ENCODE data around the gene ALX3.
"Not testable (repeated sequence)": the region's sequence is repeated elsewhere in the genome, so short reads cannot be mapped to it uniquely, and the experiment has no call there.

The ALX3 gene

GRCh38 chr1:110088739-110089316, 18.4 kb upstream of the ALX3 start:
- DNase-seq, result no peak

- peak; percentile 85 for DNase-seq
These were observed 17.6 kb upstream of the ALX3 start for GRCh38 chr1:110087812-110088738.

GRCh38 chr1:110086961-110087360, 16.5 kb upstream of the ALX3 start:
- DNase-seq, result no peak

GRCh38 chr1:110085671-110086070, 15.2 kb upstream of the ALX3 start:
- DNase-seq, result no peak

GRCh38 chr1:110084227-110085078, 14.0 kb upstream of the ALX3 start:
- DNase-seq, result peak; percentile 49

- no peak for DNase-seq
These were observed 13.4 kb upstream of the ALX3 start for GRCh38 chr1:110083866-110084226.

- no peak for DNase-seq
These were observed 12.8 kb upstream of the ALX3 start for GRCh38 chr1:110083061-110083865.

- DNase-seq, result no peak
These were observed 12.0 kb upstream of the ALX3 start for GRCh38 chr1:110082477-110082876.

- no peak for DNase-seq
These were observed 10.6 kb upstream of the ALX3 start for GRCh38 chr1:110081061-110081460.

- DNase-seq, result not testable (repeated sequence)
These were observed 9.5 kb upstream of the ALX3 start for GRCh38 chr1:110079995-110080394.

- DNase-seq, result no peak
These were observed 6.5 kb upstream of the ALX3 start for GRCh38 chr1:110076789-110077500.

- no peak for DNase-seq
These were observed 3.7 kb upstream of the ALX3 start for GRCh38 chr1:110074166-110074565.

GRCh38 chr1:110070282-110070669, 196 bp downstream of the ALX3 start:
- DNase-seq, result no peak

- DNase-seq, result peak; percentile 58
These were observed 829 bp downstream of the ALX3 start for GRCh38 chr1:110069404-110070281.

GRCh38 chr1:110068646-110069403, 1.6 kb downstream of the ALX3 start:
- DNase-seq, result peak; percentile 49

GRCh38 chr1:110067893-110068645, 2.4 kb downstream of the ALX3 start:
- DNase-seq, result peak; percentile 42

- no peak for DNase-seq
These were observed 3.0 kb downstream of the ALX3 start for GRCh38 chr1:110067479-110067892.

- no peak for DNase-seq
These were observed 4.6 kb downstream of the ALX3 start for GRCh38 chr1:110065841-110066240.

All from hematopoietic multipotent progenitor cell treated with erythropoietin and hydrocortisone succinate and interleukin-3 and kit ligand, for 6 days (in vitro differentiated cells).